Kidney (tissue), 14 donors: ENCODE measurements around the gene CCDC69. TPM values are rescaled to one million over a fixed set of nuclear protein-coding genes. Genes with fewer than 3 reads are reported as not detected.

Source experiments
- DNase-seq, 5 donors: peaks; one replicate each; pipeline ENCODE4 v3.0.0-alpha.2; 2013 to 2020
- FAIRE-seq: peaks from 2 replicates; lab custom pipeline; 2012; peaks lifted over from hg19 to GRCh38; lab: Jason Lieb, UNC
- H3K27ac ChIP-seq, 2 donors: one replicate each; pipeline ENCODE4 v1.7.0; 2013; ENCODE audit warnings: low read depth in 2 of 2, low read length in 2 of 2, inconsistent platforms in 1 of 2
- H3K27me3 ChIP-seq: one replicate; pipeline ENCODE4 v1.7.1; 2013; ENCODE audit warnings: low read length, inconsistent platforms; ENCODE audit not compliant: control insufficient read depth, insufficient read depth
- H3K36me3 ChIP-seq, 3 donors: one replicate each; pipeline versions ENCODE4 v1.7.0 to v1.7.1; 2013; ENCODE audit warnings: low read length in 3 of 3, control low read depth in 1 of 3, inconsistent platforms in 1 of 3; ENCODE audit not compliant: insufficient read depth in 3 of 3, control insufficient read depth in 2 of 3
- H3K4me1 ChIP-seq, 3 donors: one replicate each; pipeline versions ENCODE4 v1.7.0 to v1.7.1; 2013; ENCODE audit warnings: low read length in 3 of 3, inconsistent platforms in 1 of 3, low read depth in 1 of 3; ENCODE audit not compliant: control insufficient read depth in 2 of 3, insufficient read depth in 2 of 3
- H3K4me3 ChIP-seq, 3 donors: one replicate each; pipeline versions ENCODE4 v1.7.0 to v1.8.1; 2013; ENCODE audit warnings: low read length in 3 of 3, control low read depth in 1 of 3, inconsistent platforms in 1 of 3
- H3K9ac ChIP-seq, 3 donors: one replicate each; pipeline versions ENCODE4 v1.7.0 to v1.7.1; 2013; ENCODE audit warnings: low read length in 3 of 3, control low read depth in 1 of 3, inconsistent platforms in 1 of 3
- H3K9me3 ChIP-seq, 3 donors: one replicate each; pipeline versions ENCODE4 v1.7.0 to v1.7.1; 2013; ENCODE audit warnings: low read length in 3 of 3, control low read depth in 1 of 3, inconsistent platforms in 1 of 3; ENCODE audit not compliant: control insufficient read depth in 2 of 3, insufficient read depth in 1 of 3
- CTCF ChIP-seq: IDR thresholded peaks from 3 replicates; pipeline ENCODE4 v1.5.1; 2012; ENCODE audit warnings: mild to moderate bottlenecking, moderate library complexity, borderline replicate concordance; ENCODE audit not compliant: insufficient read depth; ENCODE audit errors: extremely low read depth
- intact Hi-C: fragments of 100-400 bp; cut with DNase I; formaldehyde crosslinking; loops from one replicate; pipeline ENCODE4 v1.11.1; 2022
- polyA plus RNA-seq: library from polyadenylated mRNA; stranded (reverse); fragments of 350-450 nt; fragmentation: Illumina TruSeq; extraction: RNeasy Lipid Tissue Mini Kit (QIAGEN cat#74804); gene quantifications from one replicate; pipeline ENCODE4 v1.2.3, GENCODE V29; 2014; ENCODE audit warnings: low read depth, low replicate concordance; ENCODE audit not compliant: insufficient read depth
- total RNA-seq: library from RNA; stranded (reverse); fragmentation: NEBNext Ultra II Directional; extraction: Animal tissue kit (Norgen Biotek cat#: 25700); gene quantifications from one replicate; pipeline ENCODE4 v1.2.1, GENCODE V29; 2021
- donor health status: control.
- donor health status: control.
- donor health status: control.
- donor health status: control.
- donor health status: control.
- donor health status: DM: yes; HTN: yes; CAD: no.
- donor health status: Normal renal cell carcinoma (clear cell type).

The CCDC69 gene
- total and polyA plus RNA-seq, 2 donors from 2014 or later = 11.1 to 22.8 TPM

GRCh38 chr5:151252762-151253604 lies 29.1 kb upstream of the CCDC69 start, which contains the start of gene GM2A:
TSS of gene GM2A (plus strand) at chr5:151253185. CDS start at chr5:151253217, 32 bp downstream.
- H3K4me1 ChIP-seq = peaks cover 0 to 16% (median 13%) of the 10 kb centered on the region in 3 donors
- TF ChIP-seq CTCF = no peak
- intact Hi-C loops = no loop called here
- peak; percentile 100 for DNase-seq
- H3K4me3 ChIP-seq = peak within 1 kb of the TSS; percentile 86 to 88 (median 86)
- peak; percentile 97 for FAIRE-seq
- no peaks in the 10 kb centered on the region for H3K36me3 ChIP-seq
- no peaks in the 10 kb centered on the region for H3K9me3 ChIP-seq
- H3K9ac ChIP-seq = peak within 1 kb of the TSS; percentile 48 to 79 (median 77)
- H3K27me3 ChIP-seq = no peaks in the 10 kb centered on the region
- peak within 1 kb of the TSS; percentile 71 to 73 for H3K27ac ChIP-seq

DNA sequence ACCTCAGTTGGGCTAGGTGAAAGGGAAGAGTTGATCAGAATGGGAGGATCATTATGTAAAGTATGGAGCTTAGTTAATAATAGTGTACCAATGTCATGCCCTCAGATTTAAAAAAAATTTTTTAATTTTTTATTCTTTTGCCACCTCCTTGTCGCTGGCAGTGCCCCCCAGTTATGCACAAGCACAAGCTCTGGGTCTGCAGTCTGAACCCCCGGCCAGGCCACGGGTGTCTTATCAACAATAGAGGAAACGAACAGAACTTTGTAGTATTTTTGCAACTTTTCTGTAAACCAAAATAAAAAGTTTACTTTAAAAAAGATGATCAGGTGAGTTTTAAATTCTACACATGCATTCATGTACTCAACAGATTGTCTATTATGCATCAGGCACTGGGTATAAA lies 27.7 kb upstream of the CCDC69 start:
- H3K27me3 ChIP-seq = no peaks in the 10 kb centered on the region
- H3K9me3 ChIP-seq = no peaks in the 10 kb centered on the region
- intact Hi-C loops = no loop called here
- H3K27ac ChIP-seq = no peak overlapping the region
- TF ChIP-seq CTCF = no peak
- no peaks in the 10 kb centered on the region for H3K36me3 ChIP-seq
- H3K4me1 ChIP-seq = peaks cover 0 to 16% (median 13%) of the 10 kb centered on the region in 3 donors
- peak overlapping the region in 1 of 3 donors; percentile 71 for H3K9ac ChIP-seq
- no peak for FAIRE-seq
- no peak for DNase-seq
- peak overlapping the region in 1 of 3 donors; percentile 81 for H3K4me3 ChIP-seq

DNA sequence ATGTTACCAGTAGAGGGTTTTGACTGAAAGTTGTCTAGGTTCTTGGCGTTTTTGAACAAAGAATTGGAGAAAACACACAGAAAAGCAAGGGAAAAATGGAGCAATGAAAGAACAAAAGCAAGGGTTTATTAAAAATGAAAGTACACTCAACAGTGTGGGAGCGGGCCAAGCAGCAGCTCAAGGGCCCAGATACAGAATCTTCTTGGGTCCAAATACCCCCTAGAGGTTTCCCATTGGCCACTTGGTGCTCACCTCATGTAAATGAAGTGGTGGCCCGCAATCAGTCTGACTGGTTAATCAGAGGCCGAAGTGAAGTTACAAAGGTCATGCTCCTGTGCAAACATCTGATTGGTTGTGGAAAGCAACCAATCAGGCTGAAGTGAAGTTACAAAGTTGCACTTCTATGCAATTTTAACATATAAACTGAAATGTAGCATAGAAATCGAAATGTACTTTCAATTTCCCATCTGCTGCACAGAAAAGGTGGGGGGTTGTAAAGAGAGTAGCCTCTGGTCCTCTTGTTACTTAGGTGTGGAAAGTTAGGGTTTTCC lies 27.2 kb upstream of the CCDC69 start:
- Histone ChIP-seq H3K9me3 (no peaks in the 10 kb centered on the region), H3K27ac (no peak overlapping the region), H3K9ac (no peak overlapping the region), H3K36me3 (no peaks in the 10 kb centered on the region), H3K4me3 (no peak overlapping the region), H3K4me1 (peaks cover 0 to 16% (median 13%) of the 10 kb centered on the region in 3 donors), H3K27me3 (no peaks in the 10 kb centered on the region)
- DNase-seq (no peak), FAIRE-seq (no peak)
- TF ChIP-seq CTCF = no peak
- intact Hi-C loops = no loop called here
